ENCODE data around the gene PXYLP1. TPM values are rescaled to one million over a fixed set of nuclear protein-coding genes. Genes with fewer than 3 reads are reported as not detected.

Gene PXYLP1
- total RNA-seq, 4 donors from 2014 or later = 7.1 to 13.4 (median 10.3) TPM

DNA sequence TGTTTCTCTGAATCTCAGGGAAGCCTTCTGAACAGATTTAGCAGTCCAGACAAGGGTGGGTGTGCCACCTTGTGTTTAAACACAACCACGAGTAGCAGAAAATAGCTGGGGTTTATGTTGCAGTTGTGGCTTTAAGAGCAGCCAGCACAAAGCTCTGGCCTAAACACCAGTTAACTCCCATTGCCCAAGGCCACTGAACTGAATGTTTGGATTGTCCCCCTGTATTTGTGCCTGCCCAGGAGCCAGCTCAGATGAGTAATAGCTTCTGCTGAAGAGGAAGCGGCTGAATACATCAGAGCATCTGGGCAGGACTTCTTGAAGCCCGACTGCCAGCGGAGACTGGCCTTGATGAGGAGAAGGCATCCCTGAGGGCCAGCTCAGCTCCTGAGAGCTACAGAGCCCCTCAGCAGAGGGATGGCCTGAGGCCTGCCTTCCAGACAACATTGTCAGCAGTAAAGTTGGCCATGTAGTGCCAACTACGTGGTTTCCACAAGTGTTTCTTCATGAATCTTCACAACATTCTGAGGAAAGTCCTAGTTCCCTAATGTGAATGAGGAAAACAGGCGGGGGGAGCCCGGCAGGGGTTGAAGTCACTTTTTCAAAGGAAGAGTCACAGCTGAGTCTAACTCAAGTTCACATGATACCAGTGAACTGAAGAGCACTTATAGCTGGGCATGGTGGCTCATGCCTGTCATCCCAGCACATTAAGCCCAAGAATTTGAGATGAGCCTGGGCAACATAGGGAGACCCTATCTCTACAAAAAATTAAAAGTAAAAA lies 70.9 kb downstream of the PXYLP1 start:
- no peaks in the 10 kb centered on the region for H3K9me3 ChIP-seq
- H3K27me3 ChIP-seq = no peaks in the 10 kb centered on the region
- no peaks in the 10 kb centered on the region for H3K36me3 ChIP-seq
- H3K4me3 ChIP-seq (replicated peaks in 1 of 3) = no peak overlapping the region
- TF ChIP-seq POLR2A (IDR thresholded peaks at IDR 0.05) = no peak
- no peak for TF ChIP-seq CTCF (IDR thresholded peaks at IDR 0.05)
- peaks cover 0 to 4% of the 10 kb centered on the region in 2 donors for H3K4me1 ChIP-seq
- 80 to 90% methylated on average over 6 to 7 of the region's 7 CpGs for WGBS, 2 donors
- H3K27ac ChIP-seq = no peak overlapping the region
- DNase-seq = no peak
- intact Hi-C loops (cut with DNase I) = loop anchor here (5.0 kb wide), 1 partner anchor 55 kb away; no protein-coding TSS in a partner anchor

DNA sequence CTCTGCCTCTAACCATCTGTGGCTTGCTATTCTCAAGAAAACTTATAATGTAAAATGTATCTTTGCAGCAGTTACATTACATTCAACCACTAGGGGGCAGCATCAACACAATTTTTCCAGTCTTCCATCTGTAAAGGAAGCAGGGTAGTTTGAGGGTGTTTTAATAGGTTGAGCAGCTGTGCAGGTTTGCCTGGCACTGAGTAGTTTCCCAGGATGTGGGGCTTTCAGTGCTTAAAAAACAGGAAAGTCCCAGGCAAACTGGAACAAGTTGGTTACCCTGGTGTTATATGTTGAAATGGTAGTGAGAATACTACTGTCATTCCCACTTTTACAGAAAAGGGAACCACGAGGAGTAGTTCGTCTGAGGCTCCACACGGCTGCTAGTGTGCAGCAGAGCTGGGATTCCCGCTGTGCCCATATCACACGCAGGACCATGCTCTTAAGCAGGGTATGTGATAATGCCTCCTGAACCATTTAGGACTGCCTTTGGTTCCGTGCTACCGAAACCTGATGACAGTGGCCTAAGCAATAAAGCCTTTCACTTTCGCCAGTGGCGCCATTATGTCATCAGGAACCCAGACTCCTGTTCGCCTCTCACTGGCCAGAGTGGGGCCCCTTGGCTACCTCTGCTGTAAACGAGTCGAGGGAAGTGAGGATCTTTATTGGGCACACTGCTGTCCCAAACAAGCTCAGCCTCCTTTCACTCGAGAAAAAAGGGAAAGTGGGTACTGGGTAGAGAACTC lies 72.0 kb downstream of the PXYLP1 start:
- no peaks in the 10 kb centered on the region for H3K36me3 ChIP-seq
- DNase-seq = peak in 1 of 2 donors; percentile 48

GRCh38 chr3:141305436-141305835 lies 73.8 kb downstream of the PXYLP1 start:
- no peaks in the 10 kb centered on the region for H3K9me3 ChIP-seq
- H3K36me3 ChIP-seq = no peaks in the 10 kb centered on the region
- H3K4me1 ChIP-seq = peaks cover 0 to 4% of the 10 kb centered on the region in 2 donors
- TF ChIP-seq CTCF (IDR thresholded peaks at IDR 0.05) = no peak
- no peak for TF ChIP-seq POLR2A (IDR thresholded peaks at IDR 0.05)
- intact Hi-C loops (cut with DNase I) = loop anchor here (5.0 kb wide), 1 partner anchor 257 kb away; no protein-coding TSS in a partner anchor
- no peak overlapping the region for H3K27ac ChIP-seq
- DNase-seq = peak; percentile 52 to 65
- H3K27me3 ChIP-seq = no peaks in the 10 kb centered on the region
- H3K4me3 ChIP-seq (replicated peaks in 1 of 3) = no peak overlapping the region

More for the DNA sequence above, 72.0 kb downstream of the PXYLP1 start:
- H3K4me1 ChIP-seq = peaks cover 0 to 4% of the 10 kb centered on the region in 2 donors
- no peaks in the 10 kb centered on the region for H3K9me3 ChIP-seq
- H3K4me3 ChIP-seq (replicated peaks in 1 of 3) = no peak overlapping the region
- intact Hi-C loops (cut with DNase I) = loop anchor here (5.0 kb wide), 1 partner anchor 54 kb away; no protein-coding TSS in a partner anchor
- TF ChIP-seq CTCF (IDR thresholded peaks at IDR 0.05) = peak; percentile 61 to 95 (median 76)
- TF ChIP-seq POLR2A (IDR thresholded peaks at IDR 0.05) = no peak
- no peaks in the 10 kb centered on the region for H3K27me3 ChIP-seq
- H3K27ac ChIP-seq = no peak overlapping the region
- WGBS, 2 donors = 79 to 86% methylated on average over 12 to 13 of the region's 13 CpGs

DNA sequence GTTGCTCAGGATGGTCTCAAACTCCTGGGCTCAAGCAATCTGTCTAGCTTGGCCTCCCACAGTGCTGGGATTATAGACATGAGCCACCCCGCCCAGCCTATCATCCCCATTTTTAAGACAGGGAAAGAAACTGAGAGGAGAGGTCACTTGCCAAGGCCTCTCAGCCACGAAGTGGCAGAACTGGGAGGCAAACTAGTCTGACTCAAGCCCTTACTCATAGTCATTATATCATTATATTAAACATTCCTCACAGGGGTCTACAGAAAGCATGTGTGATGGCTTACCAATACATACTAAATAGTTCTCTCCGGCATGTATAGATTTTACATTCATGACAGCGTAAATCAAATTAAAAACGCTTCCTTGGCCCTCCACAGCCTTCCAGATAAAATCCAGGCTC lies 74.7 kb downstream of the PXYLP1 start:
- Histone ChIP-seq H3K27me3 (no peaks in the 10 kb centered on the region), H3K4me1 (peaks cover 4 to 5% of the 10 kb centered on the region in 2 donors), H3K36me3 (no peaks in the 10 kb centered on the region), H3K4me3 (replicated peaks in 1 of 3) (no peak overlapping the region), H3K9me3 (no peaks in the 10 kb centered on the region), H3K27ac (no peak overlapping the region)
- DNase-seq = no peak
- 87% methylated on average over 5 of the region's 5 CpGs for WGBS, 2 donors
- TF ChIP-seq POLR2A (IDR thresholded peaks at IDR 0.05) (no peak), CTCF (IDR thresholded peaks at IDR 0.05) (no peak)
- intact Hi-C loops (cut with DNase I) = loop anchor here (5.0 kb wide), 1 partner anchor 256 kb away; no protein-coding TSS in a partner anchor

Measured in thyroid gland (tissue), 4 donors.